ENCODE results near the gene KIAA1755.

The KIAA1755 gene

GRCh38 chr20:38230957-38231526 is 29.5 kb downstream of the KIAA1755 start:
- no peak overlapping the region for H3K9ac ChIP-seq (ENCODE audit: low read depth, low read length)
- peaks cover 3% of the 10 kb centered on the region for H3K27me3 ChIP-seq (ENCODE audit: control insufficient read depth, insufficient read depth, low read length)
- H3K4me3 ChIP-seq (ENCODE audit: low read length) = no peak overlapping the region
- no peak overlapping the region for H3K4me2 ChIP-seq (ENCODE audit: low read length)
- H3K9me3 ChIP-seq (replicated peaks; ENCODE audit: low read length) = no peaks in the 10 kb centered on the region
- H3K4me1 ChIP-seq (ENCODE audit: control insufficient read depth, insufficient read depth, low read length) = peaks cover 6% of the 10 kb centered on the region
- H3K36me3 ChIP-seq (ENCODE audit: insufficient read depth, low read length) = no peaks in the 10 kb centered on the region

GRCh38 chr20:38230253-38230551 is 30.3 kb downstream of the KIAA1755 start:
- Histone ChIP-seq H3K9me3 (replicated peaks; ENCODE audit: low read length) (no peaks in the 10 kb centered on the region), H3K4me1 (ENCODE audit: control insufficient read depth, insufficient read depth, low read length) (peaks cover 6% of the 10 kb centered on the region), H3K4me3 (ENCODE audit: low read length) (no peak overlapping the region), H3K9ac (ENCODE audit: low read depth, low read length) (no peak overlapping the region), H3K36me3 (ENCODE audit: insufficient read depth, low read length) (no peaks in the 10 kb centered on the region), H3K27me3 (ENCODE audit: control insufficient read depth, insufficient read depth, low read length) (peaks cover 1% of the 10 kb centered on the region), H3K4me2 (ENCODE audit: low read length) (no peak overlapping the region)

- Histone ChIP-seq H3K9ac (ENCODE audit: low read depth, low read length) (no peak overlapping the region), H3K36me3 (ENCODE audit: insufficient read depth, low read length) (no peaks in the 10 kb centered on the region), H3K4me1 (ENCODE audit: control insufficient read depth, insufficient read depth, low read length) (peaks cover 6% of the 10 kb centered on the region), H3K27me3 (ENCODE audit: control insufficient read depth, insufficient read depth, low read length) (no peaks in the 10 kb centered on the region), H3K9me3 (replicated peaks; ENCODE audit: low read length) (no peaks in the 10 kb centered on the region), H3K4me2 (ENCODE audit: low read length) (no peak overlapping the region), H3K4me3 (ENCODE audit: low read length) (no peak overlapping the region)
Observed at GRCh38 chr20:38229376-38230252, 30.9 kb downstream of the KIAA1755 start.

- no peak overlapping the region for H3K9ac ChIP-seq (ENCODE audit: low read depth, low read length)
- H3K4me1 ChIP-seq (ENCODE audit: control insufficient read depth, insufficient read depth, low read length) = peaks cover 6% of the 10 kb centered on the region
- H3K4me3 ChIP-seq (ENCODE audit: low read length) = no peak overlapping the region
- no peaks in the 10 kb centered on the region for H3K36me3 ChIP-seq (ENCODE audit: insufficient read depth, low read length)
- no peak overlapping the region for H3K4me2 ChIP-seq (ENCODE audit: low read length)
- H3K27me3 ChIP-seq (ENCODE audit: control insufficient read depth, insufficient read depth, low read length) = no peaks in the 10 kb centered on the region
- no peaks in the 10 kb centered on the region for H3K9me3 ChIP-seq (replicated peaks; ENCODE audit: low read length)
Observed at GRCh38 chr20:38228436-38228835, 32.1 kb downstream of the KIAA1755 start.

GRCh38 chr20:38227420-38228360 is 32.8 kb downstream of the KIAA1755 start:
- H3K4me1 ChIP-seq (ENCODE audit: control insufficient read depth, insufficient read depth, low read length) = peaks cover 6% of the 10 kb centered on the region
- H3K9ac ChIP-seq (ENCODE audit: low read depth, low read length) = no peak overlapping the region
- no peaks in the 10 kb centered on the region for H3K9me3 ChIP-seq (replicated peaks; ENCODE audit: low read length)
- no peaks in the 10 kb centered on the region for H3K36me3 ChIP-seq (ENCODE audit: insufficient read depth, low read length)
- no peaks in the 10 kb centered on the region for H3K27me3 ChIP-seq (ENCODE audit: control insufficient read depth, insufficient read depth, low read length)
- H3K4me3 ChIP-seq (ENCODE audit: low read length) = no peak overlapping the region
- no peak overlapping the region for H3K4me2 ChIP-seq (ENCODE audit: low read length)

- H3K9ac ChIP-seq (ENCODE audit: low read depth, low read length) = no peak overlapping the region
- no peak overlapping the region for H3K4me2 ChIP-seq (ENCODE audit: low read length)
Observed at GRCh38 chr20:38226553-38226952, 34.0 kb downstream of the KIAA1755 start.

GRCh38 chr20:38225900-38226263 is 34.7 kb downstream of the KIAA1755 start:
- Histone ChIP-seq H3K9ac (ENCODE audit: low read depth, low read length) (no peak overlapping the region), H3K36me3 (ENCODE audit: insufficient read depth, low read length) (no peaks in the 10 kb centered on the region), H3K27me3 (ENCODE audit: control insufficient read depth, insufficient read depth, low read length) (no peaks in the 10 kb centered on the region), H3K4me3 (ENCODE audit: low read length) (no peak overlapping the region), H3K4me1 (ENCODE audit: control insufficient read depth, insufficient read depth, low read length) (peaks cover 1% of the 10 kb centered on the region), H3K9me3 (replicated peaks; ENCODE audit: low read length) (no peaks in the 10 kb centered on the region), H3K4me2 (ENCODE audit: low read length) (no peak overlapping the region)

More at GRCh38 chr20:38226553-38226952, 34.0 kb downstream of the KIAA1755 start:
- no peaks in the 10 kb centered on the region for H3K9me3 ChIP-seq (replicated peaks; ENCODE audit: low read length)
- no peak overlapping the region for H3K4me3 ChIP-seq (ENCODE audit: low read length)
- H3K36me3 ChIP-seq (ENCODE audit: insufficient read depth, low read length) = no peaks in the 10 kb centered on the region
- peaks cover under 1% of the 10 kb centered on the region for H3K4me1 ChIP-seq (ENCODE audit: control insufficient read depth, insufficient read depth, low read length)
- no peaks in the 10 kb centered on the region for H3K27me3 ChIP-seq (ENCODE audit: control insufficient read depth, insufficient read depth, low read length)

- Histone ChIP-seq H3K9ac (ENCODE audit: low read depth, low read length) (no peak overlapping the region), H3K27me3 (ENCODE audit: control insufficient read depth, insufficient read depth, low read length) (no peaks in the 10 kb centered on the region)
Observed at GRCh38 chr20:38225240-38225899, 35.2 kb downstream of the KIAA1755 start.

GRCh38 chr20:38224531-38224930 is 36.0 kb downstream of the KIAA1755 start:
- peaks cover 5% of the 10 kb centered on the region for H3K4me1 ChIP-seq (ENCODE audit: control insufficient read depth, insufficient read depth, low read length)
- no peak overlapping the region for H3K4me2 ChIP-seq (ENCODE audit: low read length)
- H3K36me3 ChIP-seq (ENCODE audit: insufficient read depth, low read length) = no peaks in the 10 kb centered on the region
- H3K9me3 ChIP-seq (replicated peaks; ENCODE audit: low read length) = no peaks in the 10 kb centered on the region
- no peak overlapping the region for H3K9ac ChIP-seq (ENCODE audit: low read depth, low read length)
- H3K4me3 ChIP-seq (ENCODE audit: low read length) = no peak overlapping the region
- no peaks in the 10 kb centered on the region for H3K27me3 ChIP-seq (ENCODE audit: control insufficient read depth, insufficient read depth, low read length)

More at GRCh38 chr20:38225240-38225899, 35.2 kb downstream of the KIAA1755 start:
- Histone ChIP-seq H3K4me3 (ENCODE audit: low read length) (no peak overlapping the region), H3K4me1 (ENCODE audit: control insufficient read depth, insufficient read depth, low read length) (peaks cover 3% of the 10 kb centered on the region), H3K4me2 (ENCODE audit: low read length) (no peak overlapping the region), H3K36me3 (ENCODE audit: insufficient read depth, low read length) (no peaks in the 10 kb centered on the region), H3K9me3 (replicated peaks; ENCODE audit: low read length) (no peaks in the 10 kb centered on the region)

- Histone ChIP-seq H3K9me3 (replicated peaks; ENCODE audit: low read length) (no peaks in the 10 kb centered on the region), H3K9ac (ENCODE audit: low read depth, low read length) (no peak overlapping the region), H3K4me3 (ENCODE audit: low read length) (no peak overlapping the region), H3K4me2 (ENCODE audit: low read length) (no peak overlapping the region), H3K27me3 (ENCODE audit: control insufficient read depth, insufficient read depth, low read length) (no peaks in the 10 kb centered on the region), H3K4me1 (ENCODE audit: control insufficient read depth, insufficient read depth, low read length) (peaks cover 13% of the 10 kb centered on the region), H3K36me3 (ENCODE audit: insufficient read depth, low read length) (no peaks in the 10 kb centered on the region)
Observed at GRCh38 chr20:38223743-38224100, 36.8 kb downstream of the KIAA1755 start.
